Psoas muscle (tissue), 8 donors: ENCODE results near the gene UTS2B. TPM values are rescaled to one million over a fixed set of nuclear protein-coding genes. Genes with fewer than 3 reads are reported as not detected.
"Not testable (repeated sequence)": the region's sequence is repeated elsewhere in the genome, so short reads cannot be mapped to it uniquely, and the experiment has no call there.

Experiments used
- ATAC-seq, 4 donors: fragments of 200-7000 bp; cut with Tn5 transposase; one replicate each; pipeline ENCODE4 v1.9.1; 2020; ENCODE audit warnings: moderate library complexity in 3 of 4, mild to moderate bottlenecking in 2 of 4
- DNase-seq, 2 donors: peaks; one replicate each; pipeline ENCODE4 v3.0.0-alpha.2; 2020
- H3K27ac ChIP-seq: fragments of 200-600 bp; one replicate; pipeline ENCODE4 v1.8.0; 2022
- H3K27me3 ChIP-seq, 3 donors: fragments of 200-600 bp in 1 of 3; one replicate each; pipeline versions ENCODE4 v1.6.1 to v1.8.0; 2013 to 2022; ENCODE audit warnings: low read length in 2 of 3, mild to moderate bottlenecking in 2 of 3, moderate library complexity in 1 of 3; ENCODE audit not compliant: insufficient read depth in 3 of 3
- H3K36me3 ChIP-seq, 2 donors: fragments of 200-600 bp in 1 of 2; one replicate each; pipeline versions ENCODE4 v1.6.1 to v1.8.0; 2013 to 2022; ENCODE audit warnings: low read depth in 1 of 2, mild to moderate bottlenecking in 1 of 2, moderate library complexity in 1 of 2; ENCODE audit not compliant: insufficient read depth in 1 of 2
- H3K4me1 ChIP-seq: fragments of 200-600 bp; one replicate; pipeline ENCODE4 v1.8.0; 2022
- H3K4me3 ChIP-seq: fragments of 200-600 bp; one replicate; pipeline ENCODE4 v1.8.0; 2022; ENCODE audit warnings: mild to moderate bottlenecking
- H3K9me3 ChIP-seq: fragments of 200-600 bp; one replicate; pipeline ENCODE4 v1.8.0; 2022
- WGBS, 3 donors: extraction: QIAGEN DNeasy Blood & Tissue Kit; methylation state at CpG; one replicate each; pipeline versions ENCODE4 v1.1.6 to v1.1.7; 2013; 5-methylcytosine and 5-hydroxymethylcytosine counted together
- intact Hi-C, 2 donors: fragments of 100-400 bp; cut with DNase I; formaldehyde crosslinking; loops; one replicate each; pipeline versions ENCODE4 v1.11.0 to v1.14.2; 2022
- polyA plus RNA-seq, 3 donors: library from polyadenylated mRNA; stranded (reverse); fragments of 200-250 nt; gene quantifications; one replicate each; pipeline ENCODE4 v1.2.3, GENCODE V29; 2013
- total RNA-seq, 4 donors: library from RNA; stranded (reverse); fragmentation: NEBNext Ultra II Directional in 2 of 4; extraction: Animal tissue kit (Norgen Biotek cat#: 25700) in 2 of 4; gene quantifications; one replicate each; pipeline versions ENCODE4 v1.2.1 to v1.2.4, GENCODE V29; 2021 to 2023
- TF ChIP-seq, protein P1 (sequence below): fragments of 200-600 bp; IDR thresholded peaks from one replicate; pipeline ENCODE4 v1.8.0; 2022; ENCODE audit warnings: antibody characterized with exemption
- donor health status: healthy with polysubstance abuse.
- donor health status: DM: no; HTN: no; CAD: no; lungs with moderate emphysema.
- donor health status: Bipolar disorder and iron deficiency.
- donor health status: healthy.
- donor health status: DM: yes; HTN: yes; CAD: no.
- donor health status: DM: no; HTN: no; CAD: no.
- donor health status: DM: no; HTN: no; CAD: no.
- donor health status: DM: yes; HTN: yes; CAD: no.

UTS2B gene
- total and polyA plus RNA-seq, 7 donors = 0.03 to 0.22 (median 0.05) TPM; not detected in 3

DNA sequence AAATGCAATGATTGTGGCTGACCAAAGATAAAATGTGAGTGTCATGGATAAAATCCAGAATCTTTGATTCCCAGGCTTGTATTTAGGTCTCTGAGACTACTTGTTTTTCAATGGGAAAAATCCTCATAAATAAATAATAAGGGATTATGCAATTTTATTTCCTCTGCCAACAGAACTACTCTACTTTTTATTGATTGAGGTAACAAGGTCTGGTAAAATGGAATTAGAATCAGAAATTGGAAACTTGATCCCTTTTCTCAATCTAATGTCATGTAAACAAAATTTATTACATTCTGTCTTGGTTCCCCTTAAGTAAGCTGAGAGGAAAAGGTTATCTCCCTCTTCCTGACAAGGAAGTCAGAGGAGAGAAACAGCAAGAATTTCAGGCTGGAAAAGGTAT is 49.4 kb downstream of the UTS2B start:
- Histone ChIP-seq H3K4me1 (no peaks in the 10 kb centered on the region), H3K9me3 (no peaks in the 10 kb centered on the region), H3K36me3 (no peaks in the 10 kb centered on the region), H3K27ac (no peak overlapping the region), H3K27me3 (no peaks in the 10 kb centered on the region), H3K4me3 (no peak overlapping the region)
- DNase-seq (no peak), ATAC-seq (no peak)
- TF ChIP-seq, protein P1, sequence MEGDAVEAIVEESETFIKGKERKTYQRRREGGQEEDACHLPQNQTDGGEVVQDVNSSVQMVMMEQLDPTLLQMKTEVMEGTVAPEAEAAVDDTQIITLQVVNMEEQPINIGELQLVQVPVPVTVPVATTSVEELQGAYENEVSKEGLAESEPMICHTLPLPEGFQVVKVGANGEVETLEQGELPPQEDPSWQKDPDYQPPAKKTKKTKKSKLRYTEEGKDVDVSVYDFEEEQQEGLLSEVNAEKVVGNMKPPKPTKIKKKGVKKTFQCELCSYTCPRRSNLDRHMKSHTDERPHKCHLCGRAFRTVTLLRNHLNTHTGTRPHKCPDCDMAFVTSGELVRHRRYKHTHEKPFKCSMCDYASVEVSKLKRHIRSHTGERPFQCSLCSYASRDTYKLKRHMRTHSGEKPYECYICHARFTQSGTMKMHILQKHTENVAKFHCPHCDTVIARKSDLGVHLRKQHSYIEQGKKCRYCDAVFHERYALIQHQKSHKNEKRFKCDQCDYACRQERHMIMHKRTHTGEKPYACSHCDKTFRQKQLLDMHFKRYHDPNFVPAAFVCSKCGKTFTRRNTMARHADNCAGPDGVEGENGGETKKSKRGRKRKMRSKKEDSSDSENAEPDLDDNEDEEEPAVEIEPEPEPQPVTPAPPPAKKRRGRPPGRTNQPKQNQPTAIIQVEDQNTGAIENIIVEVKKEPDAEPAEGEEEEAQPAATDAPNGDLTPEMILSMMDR = no peak
- intact Hi-C loops = no loop called here

DNA sequence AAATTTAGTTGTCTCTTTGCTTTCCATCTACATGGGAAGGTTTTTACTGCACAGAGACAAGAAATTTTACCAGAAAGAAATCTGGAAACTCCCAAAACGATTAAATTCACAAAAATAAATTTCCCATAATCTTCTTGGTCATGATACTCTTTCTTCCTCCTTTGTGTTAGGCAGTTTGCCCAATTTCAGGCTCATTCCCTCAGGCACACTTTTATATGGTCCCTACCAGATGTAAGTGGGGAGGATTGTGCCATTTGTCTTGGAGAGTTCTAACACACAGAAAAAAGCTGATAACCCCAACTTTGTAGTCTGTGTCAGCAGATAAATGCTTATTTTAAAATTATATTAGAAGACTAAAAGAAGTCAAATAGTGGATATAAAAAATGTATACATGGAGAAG is 50.2 kb downstream of the UTS2B start:
- no peak for ATAC-seq
- no peak for DNase-seq
- WGBS, 3 donors = 20 to 40% (median 26%) methylated on average over 1 of the region's 1 CpG

DNA sequence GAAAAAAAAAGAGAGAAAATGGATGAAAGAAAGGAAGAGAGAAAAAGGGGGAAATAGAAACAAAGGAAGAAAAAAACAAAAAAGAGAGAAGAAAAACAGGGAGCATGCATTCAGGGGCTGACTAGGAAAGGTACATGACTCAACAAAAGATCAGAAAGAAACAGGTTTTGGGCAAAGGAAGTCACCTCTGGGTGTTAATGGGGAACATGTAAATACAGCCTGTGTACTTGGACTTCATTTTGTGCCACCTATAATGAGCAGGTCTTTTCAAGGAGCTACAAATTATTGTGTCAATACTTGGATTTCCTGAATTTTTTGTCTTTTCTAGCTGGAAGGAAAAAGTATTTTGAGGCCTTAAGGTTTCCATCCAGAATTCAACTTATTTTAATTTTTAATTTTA is 54.6 kb downstream of the UTS2B start:
- Histone ChIP-seq H3K27ac (no peak overlapping the region), H3K36me3 (no peaks in the 10 kb centered on the region), H3K27me3 (no peaks in the 10 kb centered on the region), H3K9me3 (no peaks in the 10 kb centered on the region), H3K4me1 (no peaks in the 10 kb centered on the region), H3K4me3 (no peak overlapping the region)
- DNase-seq = no peak
- intact Hi-C loops = no loop called here
- TF ChIP-seq, protein P1 = no peak
- no peak for ATAC-seq

More for the DNA sequence above, 50.2 kb downstream of the UTS2B start:
- no peaks in the 10 kb centered on the region for H3K27me3 ChIP-seq
- H3K9me3 ChIP-seq = no peaks in the 10 kb centered on the region
- no peak overlapping the region for H3K27ac ChIP-seq
- intact Hi-C loops = no loop called here
- H3K4me1 ChIP-seq = no peaks in the 10 kb centered on the region
- TF ChIP-seq, protein P1 = no peak
- H3K4me3 ChIP-seq = no peak overlapping the region
- H3K36me3 ChIP-seq = no peaks in the 10 kb centered on the region

DNA sequence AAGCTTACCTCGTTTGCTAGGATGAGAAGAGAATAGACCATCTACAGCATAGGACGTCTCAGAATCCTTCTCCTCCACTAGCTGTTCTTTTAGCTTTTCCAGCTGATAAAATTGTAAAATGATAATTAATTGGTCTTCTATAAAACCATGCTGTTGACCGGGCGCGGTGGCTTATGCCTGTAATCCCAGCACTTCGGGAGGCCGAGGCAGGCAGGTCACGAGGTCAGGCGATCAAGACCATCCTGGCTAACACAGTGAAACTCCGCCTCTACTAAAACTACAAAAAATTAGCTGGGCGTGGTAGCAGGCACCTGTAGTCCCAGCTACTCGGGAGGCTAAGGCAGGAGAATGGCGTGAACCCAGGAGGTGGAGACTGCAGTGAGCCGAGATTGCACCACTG is 55.1 kb downstream of the UTS2B start:
- H3K36me3 ChIP-seq, H3K4me3 ChIP-seq, H3K4me1 ChIP-seq, H3K27ac ChIP-seq, intact Hi-C loops, DNase-seq, H3K9me3 ChIP-seq, H3K27me3 ChIP-seq, ATAC-seq: not testable (repeated sequence)
- 87 to 89% (median 88%) methylated on average over 14 of the region's 14 CpGs for WGBS, 3 donors

DNA sequence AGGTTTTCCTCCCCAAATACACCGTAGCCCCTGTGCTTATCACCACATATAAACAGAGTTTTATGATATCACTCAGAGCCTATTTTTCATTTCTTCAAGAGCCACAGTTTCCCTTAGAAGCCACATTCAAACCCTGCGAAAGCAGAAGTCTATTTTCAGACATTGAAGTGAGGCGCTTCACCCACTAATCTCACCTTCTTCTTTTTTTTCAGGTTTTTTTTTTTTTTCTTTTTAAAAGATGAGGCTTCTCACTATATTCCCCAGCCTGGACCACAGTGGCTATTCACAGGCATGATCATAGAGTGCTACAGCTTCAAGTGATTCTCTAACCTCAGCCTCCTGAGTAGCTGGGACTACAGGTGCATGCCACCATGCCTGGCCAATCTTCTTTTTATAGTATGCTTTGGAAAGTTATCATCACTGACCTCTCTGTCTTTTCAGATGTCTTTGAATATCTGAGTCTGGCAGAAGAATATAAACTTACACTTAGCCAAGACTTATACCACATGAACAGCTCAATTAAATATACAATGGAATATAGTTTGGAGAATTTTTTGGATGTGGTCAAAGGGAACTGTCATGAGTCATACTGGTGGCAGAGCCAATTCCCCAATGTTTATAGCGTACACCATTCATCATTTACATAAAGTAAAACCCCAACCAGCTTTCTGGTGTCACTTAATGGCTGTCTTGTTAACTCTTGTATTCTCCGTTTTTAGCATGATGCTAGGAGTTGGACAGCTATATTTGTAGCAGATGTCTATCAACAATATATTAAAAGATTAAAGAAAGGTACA is 60.8 kb downstream of the UTS2B start:
- H3K27ac ChIP-seq = no peak overlapping the region
- TF ChIP-seq, protein P1 = no peak
- ATAC-seq (no peak), DNase-seq (no peak)
- no peak overlapping the region for H3K4me3 ChIP-seq
- WGBS, 3 donors = 68 to 88% (median 69%) methylated on average over 5 of the region's 5 CpGs
- no peaks in the 10 kb centered on the region for H3K4me1 ChIP-seq
- H3K27me3 ChIP-seq = no peaks in the 10 kb centered on the region
- intact Hi-C loops = no loop called here
- no peaks in the 10 kb centered on the region for H3K36me3 ChIP-seq
- H3K9me3 ChIP-seq = no peaks in the 10 kb centered on the region
